NT2/D1 (cell line): ENCODE measurements around the gene RNF157.

Experiments
- DNase-seq: peaks from one replicate; pipeline ENCODE4 v3.0.0-alpha.2; 2011; ENCODE audit warnings: low read depth, low spot score
- H3K27me3 ChIP-seq: 2 replicates; pipeline ENCODE4 v1.6.0; 2011; ENCODE audit warnings: mild to moderate bottlenecking; ENCODE audit not compliant: insufficient read length, insufficient read depth
- H3K36me3 ChIP-seq: 2 replicates; pipeline ENCODE4 v1.6.1; 2011; ENCODE audit warnings: mild to moderate bottlenecking, low read length, mixed read lengths; ENCODE audit not compliant: insufficient read depth, insufficient read length
- H3K4me1 ChIP-seq: 2 replicates; pipeline ENCODE4 v1.5.1; 2011; ENCODE audit not compliant: insufficient read depth, insufficient read length
- H3K4me3 ChIP-seq: 2 replicates; pipeline ENCODE4 v1.5.1; 2011; ENCODE audit warnings: low read depth; ENCODE audit not compliant: insufficient read length
- H3K9ac ChIP-seq: 2 replicates; pipeline ENCODE4 v1.6.0; 2011; ENCODE audit warnings: low read depth; ENCODE audit not compliant: insufficient read length
- H3K9me3 ChIP-seq: 2 replicates; pipeline ENCODE4 v1.5.1; 2011; ENCODE audit warnings: mild to moderate bottlenecking, low read length; ENCODE audit not compliant: insufficient read depth
- SUZ12 ChIP-seq: IDR thresholded peaks from 2 replicates; pipeline ENCODE4 v1.6.1; 2011; ENCODE audit not compliant: insufficient read length, insufficient read depth; ENCODE audit errors: extremely low read depth
- YY1 ChIP-seq: IDR thresholded peaks from 2 replicates; pipeline ENCODE4 v1.6.1; 2011; ENCODE audit not compliant: insufficient read length, insufficient read depth
- ZNF274 ChIP-seq: IDR thresholded peaks from 2 replicates; pipeline ENCODE4 v1.6.1; 2011; ENCODE audit warnings: mild to moderate bottlenecking, low read depth, low read length

Gene RNF157

DNA sequence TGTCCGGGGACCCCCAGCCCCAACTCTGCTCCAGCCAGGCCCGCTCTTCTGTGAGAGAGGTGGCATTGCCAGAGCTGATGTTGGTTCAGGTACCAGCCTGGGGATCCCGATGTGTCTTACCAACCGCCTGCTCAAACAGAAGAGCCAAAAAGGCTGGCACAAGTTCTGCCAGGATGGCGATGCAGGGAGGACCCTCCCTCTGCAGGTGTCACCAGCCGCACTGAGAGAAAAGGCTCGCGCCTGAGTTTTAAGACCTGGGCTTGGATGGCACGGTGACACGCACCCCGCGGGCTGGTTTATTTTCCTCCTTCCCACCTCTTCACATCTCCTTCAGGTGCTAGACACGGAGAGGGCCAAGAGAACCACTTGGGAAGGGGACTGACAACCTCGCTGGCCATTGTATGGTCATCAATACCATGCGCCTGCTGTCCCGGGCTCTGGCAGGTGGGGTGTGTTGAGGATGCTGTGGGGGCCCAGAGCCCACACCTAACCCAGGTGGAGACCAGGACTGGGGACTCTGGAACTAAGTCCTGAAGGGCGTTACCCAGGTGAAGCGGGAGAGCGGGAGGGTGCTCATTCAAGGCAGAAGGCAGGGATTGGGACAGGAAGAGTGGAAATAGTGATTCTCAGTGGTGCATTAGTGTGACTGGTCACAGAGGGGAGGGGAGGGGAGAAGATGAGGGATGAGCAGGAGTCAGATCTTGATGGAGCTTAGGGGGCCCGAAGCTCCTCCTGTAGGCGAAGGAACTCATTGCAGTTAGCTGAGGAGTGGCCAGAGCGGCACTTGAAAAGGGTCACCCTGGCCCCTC is 115.5 kb downstream of the RNF157 start:
- TF ChIP-seq SUZ12 (no peak), YY1 (no peak), ZNF274 (no peak)
- no peak overlapping the region for H3K9ac ChIP-seq
- no peaks in the 10 kb centered on the region for H3K9me3 ChIP-seq
- no peak overlapping the region for H3K4me3 ChIP-seq
- DNase-seq = no peak
- H3K4me1 ChIP-seq = peaks cover 21% of the 10 kb centered on the region
- H3K27me3 ChIP-seq = peaks cover 23% of the 10 kb centered on the region
- no peaks in the 10 kb centered on the region for H3K36me3 ChIP-seq

- TF ChIP-seq SUZ12 = no peak
- TF ChIP-seq ZNF274 = no peak
- TF ChIP-seq YY1 = no peak
- peak overlapping the region; percentile 5 for H3K9ac ChIP-seq
- peaks cover 23% of the 10 kb centered on the region for H3K27me3 ChIP-seq
- H3K4me3 ChIP-seq = no peak overlapping the region
- no peak for DNase-seq
- peaks cover 27% of the 10 kb centered on the region for H3K4me1 ChIP-seq
- H3K9me3 ChIP-seq = no peaks in the 10 kb centered on the region
- no peaks in the 10 kb centered on the region for H3K36me3 ChIP-seq
Observed at GRCh38 chr17:76123749-76124581, 116.3 kb downstream of the RNF157 start.

- no peak for DNase-seq
- Histone ChIP-seq H3K9me3 (no peaks in the 10 kb centered on the region), H3K4me1 (peaks cover 27% of the 10 kb centered on the region), H3K4me3 (no peak overlapping the region), H3K9ac (no peak overlapping the region), H3K36me3 (no peaks in the 10 kb centered on the region), H3K27me3 (peaks cover 23% of the 10 kb centered on the region)
- no peak for TF ChIP-seq YY1
Observed at GRCh38 chr17:76123191-76123499, 117.1 kb downstream of the RNF157 start.

DNA sequence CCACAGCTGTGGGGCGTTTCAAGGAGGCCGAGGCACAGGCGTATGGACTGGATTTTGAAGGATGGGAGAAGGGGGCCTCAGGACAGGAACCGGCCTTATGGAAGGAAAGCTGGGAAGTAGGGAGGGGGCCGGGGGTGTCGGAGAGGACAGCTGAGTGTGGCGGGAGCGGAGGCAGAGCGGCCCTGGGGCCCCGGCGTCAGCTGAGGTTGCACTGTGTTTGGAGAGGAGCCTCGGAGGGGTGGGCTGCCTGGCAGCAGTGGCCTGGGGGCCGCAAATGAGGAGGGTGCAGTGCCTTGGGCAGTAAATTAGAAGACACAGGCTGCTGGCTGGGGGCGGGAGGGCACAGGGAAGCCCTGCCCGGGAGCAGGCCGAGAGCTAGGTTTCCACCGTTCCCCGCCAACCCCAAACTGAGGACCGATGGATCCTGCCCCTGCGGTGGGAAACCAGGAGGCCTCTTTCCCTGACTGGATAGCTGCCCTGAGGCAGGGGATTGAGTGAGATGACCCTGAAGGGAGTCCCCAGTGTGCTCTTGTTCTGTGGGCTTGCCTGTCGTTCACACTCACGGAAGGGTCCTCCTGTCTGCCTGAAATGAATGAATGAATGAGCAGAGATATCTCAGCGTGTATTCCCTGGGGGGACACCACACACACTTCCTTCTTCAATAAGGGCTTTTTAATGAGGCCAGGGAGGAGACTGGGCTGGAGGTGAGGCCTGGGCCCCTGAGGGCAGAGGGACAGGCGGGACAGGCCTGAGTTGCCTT is 117.7 kb downstream of the RNF157 start:
- Histone ChIP-seq H3K4me1 (peaks cover 27% of the 10 kb centered on the region), H3K4me3 (no peak overlapping the region), H3K9me3 (no peaks in the 10 kb centered on the region), H3K36me3 (no peaks in the 10 kb centered on the region), H3K27me3 (peaks cover 23% of the 10 kb centered on the region), H3K9ac (no peak overlapping the region)
- no peak for TF ChIP-seq ZNF274
- no peak for TF ChIP-seq SUZ12
- no peak for TF ChIP-seq YY1
- no peak for DNase-seq

DNA sequence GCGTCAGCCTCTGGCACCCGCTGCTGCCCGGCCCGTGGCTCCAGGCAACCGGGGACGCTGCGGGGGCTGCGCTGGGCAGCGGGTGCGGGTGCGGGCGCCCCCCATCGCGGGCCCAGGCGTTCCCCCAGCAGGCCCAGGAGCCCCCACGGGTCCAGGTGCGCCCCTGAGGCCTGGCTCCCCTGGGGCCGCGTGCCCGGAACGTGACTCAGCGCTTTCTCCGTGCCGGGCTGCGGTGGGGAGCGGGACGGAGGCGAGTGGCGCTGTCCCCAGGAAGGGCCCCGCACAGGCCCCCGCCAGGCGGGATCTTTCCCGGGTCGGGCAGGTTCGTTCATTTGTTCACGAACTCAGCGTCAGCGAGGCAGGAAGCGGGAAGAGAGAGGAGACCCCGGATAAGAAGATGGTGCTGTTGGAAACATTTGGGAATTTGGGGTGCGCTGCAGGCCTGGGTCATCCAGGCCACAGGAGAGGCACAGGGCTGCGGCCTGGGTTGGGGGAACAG is 118.3 kb downstream of the RNF157 start:
- no peak for DNase-seq
- Histone ChIP-seq H3K27me3 (peaks cover 20% of the 10 kb centered on the region), H3K4me1 (peaks cover 27% of the 10 kb centered on the region), H3K4me3 (no peak overlapping the region), H3K9me3 (no peaks in the 10 kb centered on the region), H3K36me3 (no peaks in the 10 kb centered on the region), H3K9ac (peak overlapping the region; percentile 53)
- TF ChIP-seq ZNF274 (no peak), SUZ12 (no peak)

DNA sequence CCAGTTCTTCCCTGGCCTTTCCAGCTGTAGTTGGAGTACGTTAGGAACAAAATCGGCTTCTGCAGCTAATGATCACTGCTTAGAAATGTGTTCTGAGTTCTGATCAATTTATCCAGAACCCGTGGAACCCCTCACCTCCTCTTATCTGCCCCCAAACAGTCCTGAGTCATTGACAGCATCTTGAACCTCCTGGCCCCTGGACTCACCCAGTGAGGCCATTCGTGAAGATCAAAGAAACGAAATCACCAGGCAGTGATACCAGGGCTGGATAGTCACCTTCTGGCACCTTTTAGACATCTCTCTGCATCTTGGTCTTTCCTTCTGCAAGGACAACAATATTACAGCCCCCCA is 119.7 kb downstream of the RNF157 start:
- peaks cover 27% of the 10 kb centered on the region for H3K4me1 ChIP-seq
- H3K9ac ChIP-seq = no peak overlapping the region
- no peak for DNase-seq
- H3K27me3 ChIP-seq = peaks cover 16% of the 10 kb centered on the region
- H3K9me3 ChIP-seq = no peaks in the 10 kb centered on the region
- H3K36me3 ChIP-seq = no peaks in the 10 kb centered on the region
- TF ChIP-seq SUZ12 (no peak), ZNF274 (no peak), YY1 (no peak)
- H3K4me3 ChIP-seq = no peak overlapping the region
